Measurements from ENCODE around the gene DCHS1. TPM values are rescaled to one million over a fixed set of nuclear protein-coding genes. Genes with fewer than 3 reads are reported as not detected.

The DCHS1 gene
- total and polyA plus RNA-seq, 9 of the 15 experiments (the other 6 are each of a cell fraction or from before 2014, with no cell fraction given) = 0.04 to 0.49 (median 0.14) TPM; not detected in 2

- no peak for TF ChIP-seq SMAD2 (IDR thresholded peaks at IDR 0.05; ENCODE audit: low read depth, low read length)
- TF ChIP-seq EGR1 (conservative IDR thresholded peaks at IDR 0.05) = 0 out of 2 replicates have a peak, but pooled peaks have one; percentile 40
- BruUV-seq (replicated peaks) = no TSS peak
- DNase-seq (ENCODE audit: extremely low read depth in 1 of 4, low spot score in 3 of 4) (peak in 1 of 4 experiments; percentile 37), ATAC-seq (no peak; the same call in 2 of the 3 replicates), FAIRE-seq (no peak)
- intact Hi-C loops (cut with micrococcal nuclease) (loop anchor here (1.0 to 10.0 kb wide), 4 partner anchors 19 to 263 kb away; partner anchors contain the start of gene TPP1), in situ Hi-C loops (cut with MboI) (no loop called here)
- Histone ChIP-seq H3K9me1 (ENCODE audit: control insufficient read depth, insufficient read depth, low read length) (no peaks in the 10 kb centered on the region), H3K4me1 (replicated peaks in 1 of 2; ENCODE audit: control insufficient read depth in 2 of 2, insufficient read depth in 2 of 2, low read length in 2 of 2) (peaks cover 30 to 38% of the 10 kb centered on the region in 2 experiments), H3K4me2 (ENCODE audit: insufficient read depth, low read length) (no peak overlapping the region), H3K27me3 (ENCODE audit: control insufficient read depth in 2 of 2, insufficient read depth in 2 of 2, low read length in 2 of 2) (no peaks in the 10 kb centered on the region), H4K20me1 (replicated peaks; ENCODE audit: control insufficient read depth, insufficient read depth, low read length) (no peaks in the 10 kb centered on the region), H3K27ac (ENCODE audit: extremely low read depth, low read depth, low read length) (no peak overlapping the region), H3K4me3 (no peak overlapping the region), H3K79me2 (ENCODE audit: control insufficient read depth, insufficient read depth, low read length) (no peaks in the 10 kb centered on the region), H2AFZ (ENCODE audit: low read depth, low read length) (peak overlapping the region; percentile 36), H3K36me3 (ENCODE audit: control insufficient read depth, insufficient read depth, low read length) (no peaks in the 10 kb centered on the region), H3K9me3 (replicated peaks; ENCODE audit: control insufficient read depth, insufficient read depth, low read depth, low read length) (no peaks in the 10 kb centered on the region), H3K9ac (ENCODE audit: insufficient read depth in 1 of 2, low read depth in 2 of 2, low read length in 2 of 2) (no peak overlapping the region)
- ChIA-PET POLR2A (interaction anchor here (0.7 to 2.9 kb wide), 2 partner anchors 11 to 72 kb away, joined by 3 to 12 read pairs; no protein-coding TSS in a partner anchor), CTCF (ENCODE audit: low intra/inter-chr PET ratio) (no interaction called here)
- WGBS (ENCODE audit: insufficient coverage, low coverage, missing lambda C conversion rate) = 9% methylated on average over 3 of the region's 3 CpGs
These were observed 17.7 kb downstream of the DCHS1 start for GRCh38 chr11:6637871-6638270.

DNA sequence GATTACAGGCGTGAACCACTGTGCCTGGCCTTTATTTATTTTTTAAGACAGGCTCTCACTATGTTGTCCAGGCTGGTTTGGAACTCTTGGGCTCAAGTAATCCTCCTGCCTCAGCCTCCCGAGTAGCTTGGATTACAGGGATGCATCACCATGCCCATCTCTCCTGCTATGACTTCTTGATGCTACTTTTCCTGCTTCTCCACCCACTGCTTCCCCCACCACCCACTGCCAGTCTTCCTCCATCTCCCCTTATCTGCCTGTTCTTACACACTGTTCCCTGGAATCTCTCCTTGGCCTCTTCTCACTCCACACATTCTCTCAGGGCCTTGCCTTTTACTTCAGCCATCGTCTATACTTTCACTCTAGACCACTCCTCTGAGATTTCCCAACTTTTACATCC lies 19.1 kb downstream of the DCHS1 start:
- Histone ChIP-seq H3K27me3 (ENCODE audit: control insufficient read depth in 2 of 2, insufficient read depth in 2 of 2, low read length in 2 of 2) (no peaks in the 10 kb centered on the region), H3K27ac (ENCODE audit: extremely low read depth, low read depth, low read length) (no peak overlapping the region), H3K4me1 (replicated peaks in 1 of 2; ENCODE audit: control insufficient read depth in 2 of 2, insufficient read depth in 2 of 2, low read length in 2 of 2) (peaks cover 30 to 41% of the 10 kb centered on the region in 2 experiments), H3K36me3 (ENCODE audit: control insufficient read depth, insufficient read depth, low read length) (no peaks in the 10 kb centered on the region), H2AFZ (ENCODE audit: low read depth, low read length) (no peak overlapping the region), H3K9me1 (ENCODE audit: control insufficient read depth, insufficient read depth, low read length) (no peaks in the 10 kb centered on the region), H4K20me1 (replicated peaks; ENCODE audit: control insufficient read depth, insufficient read depth, low read length) (no peaks in the 10 kb centered on the region), H3K9me3 (replicated peaks; ENCODE audit: control insufficient read depth, insufficient read depth, low read depth, low read length) (no peaks in the 10 kb centered on the region), H3K79me2 (ENCODE audit: control insufficient read depth, insufficient read depth, low read length) (no peaks in the 10 kb centered on the region), H3K9ac (ENCODE audit: insufficient read depth in 1 of 2, low read depth in 2 of 2, low read length in 2 of 2) (no peak overlapping the region), H3K4me3 (no peak overlapping the region), H3K4me2 (ENCODE audit: insufficient read depth, low read length) (no peak overlapping the region)
- no TSS peak for BruUV-seq (replicated peaks)
- 45% methylated on average over 3 of the region's 3 CpGs for WGBS (ENCODE audit: insufficient coverage, low coverage, missing lambda C conversion rate)
- FAIRE-seq (no peak), DNase-seq (ENCODE audit: extremely low read depth in 1 of 4, low spot score in 3 of 4) (no peak), ATAC-seq (no peak)
- intact Hi-C loops (cut with micrococcal nuclease) (loop anchor here (10.0 kb wide), 1 partner anchor 262 kb away; no protein-coding TSS in a partner anchor), in situ Hi-C loops (cut with MboI) (no loop called here)
- POLR2A ChIA-PET = interaction anchor here (1.0 to 2.9 kb wide), 3 partner anchors 9 to 15 kb away, joined by 3 to 12 read pairs (median 6); no protein-coding TSS in a partner anchor
- CTCF ChIA-PET (ENCODE audit: low intra/inter-chr PET ratio) = no interaction called here
- TF ChIP-seq ZNF134 (CRISPR knock-in tag; conservative IDR thresholded peaks at IDR 0.05) = no peak
- peak; percentile 45 for TF ChIP-seq EGR1 (conservative IDR thresholded peaks at IDR 0.05)

Measured in K562 (cell line).